Stimulated activated CD4-positive, alpha-beta T cell treated with anti-CD3 and anti-CD28 coated beads, Interleukin-15, amount 100 ng/mL, for 24 hours (primary cell): ENCODE results near the gene CDC123.
A peak's percentile ranks its signal among the peaks of the same experiment; 100 is the strongest.
"Not testable (repeated sequence)": the region's sequence is repeated elsewhere in the genome, so short reads cannot be mapped to it uniquely, and the experiment has no call there.

ENCODE experiments used
- DNase-seq: peaks from one replicate; pipeline ENCODE4 v3.0.0-alpha.2; 2020

CDC123 gene

DNA sequence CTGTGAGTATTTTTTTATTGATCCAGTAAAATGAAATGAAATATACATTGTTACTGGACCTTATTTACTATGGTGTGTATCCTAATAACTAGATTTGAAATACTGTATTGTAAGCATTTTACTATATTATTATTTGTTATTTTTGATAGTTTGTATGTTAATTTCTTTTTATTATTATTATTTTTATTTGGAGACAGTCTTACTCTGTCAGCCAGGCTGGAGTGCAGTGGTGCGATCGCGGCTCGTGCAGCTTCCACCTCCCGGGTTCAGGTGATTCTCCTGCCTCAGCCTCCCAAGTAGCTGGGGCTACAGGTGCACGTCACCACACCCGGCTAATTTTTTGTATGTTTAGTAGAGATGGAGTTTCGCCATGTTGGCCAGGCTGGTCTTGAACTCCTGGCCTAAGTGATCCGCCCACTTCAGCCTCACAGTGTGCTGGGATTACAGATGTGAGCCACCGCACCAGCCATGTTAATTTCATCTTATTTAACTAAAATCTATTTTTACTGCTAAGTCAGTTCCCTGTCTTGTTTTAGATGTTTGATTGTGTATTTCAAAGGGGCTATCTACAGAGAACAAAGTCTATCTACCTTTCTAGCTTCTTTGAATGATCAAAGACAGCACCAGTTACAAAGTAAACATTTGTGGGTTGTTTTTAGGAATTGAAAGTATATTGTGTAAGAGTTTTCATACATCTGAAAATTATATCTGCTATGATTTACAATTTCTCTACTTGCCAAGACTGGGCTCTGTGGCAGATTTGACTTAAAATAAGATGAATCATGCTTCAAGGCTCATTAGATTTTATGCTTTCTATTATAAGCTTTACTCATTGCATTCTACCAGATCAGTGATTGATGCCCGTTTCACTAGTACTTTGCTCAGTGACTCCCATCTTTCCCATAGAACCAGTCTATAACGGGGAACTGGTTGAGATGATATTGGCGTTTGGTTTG lies 41.6 kb downstream of the CDC123 start:
- no peak for DNase-seq

DNA sequence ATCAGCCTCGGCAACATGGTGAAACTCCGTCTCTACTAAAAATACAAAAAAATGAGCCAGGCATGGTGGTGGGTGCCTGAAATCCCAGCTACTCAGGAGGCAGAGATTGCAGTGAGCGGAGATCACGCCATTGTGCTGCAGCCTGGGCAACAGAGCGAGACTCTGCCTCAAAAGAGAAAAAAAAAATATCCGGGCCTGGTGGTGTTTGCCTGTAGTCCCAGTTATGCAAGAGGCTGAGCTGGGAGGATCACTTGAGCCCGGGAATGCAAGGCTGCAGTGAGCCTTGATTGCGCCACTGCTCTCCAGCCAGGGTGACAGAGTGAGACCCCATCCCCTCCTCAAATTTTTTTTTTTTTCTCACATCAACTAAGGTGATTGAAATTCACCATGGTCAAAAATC lies 42.8 kb downstream of the CDC123 start:
- no peak for DNase-seq

DNA sequence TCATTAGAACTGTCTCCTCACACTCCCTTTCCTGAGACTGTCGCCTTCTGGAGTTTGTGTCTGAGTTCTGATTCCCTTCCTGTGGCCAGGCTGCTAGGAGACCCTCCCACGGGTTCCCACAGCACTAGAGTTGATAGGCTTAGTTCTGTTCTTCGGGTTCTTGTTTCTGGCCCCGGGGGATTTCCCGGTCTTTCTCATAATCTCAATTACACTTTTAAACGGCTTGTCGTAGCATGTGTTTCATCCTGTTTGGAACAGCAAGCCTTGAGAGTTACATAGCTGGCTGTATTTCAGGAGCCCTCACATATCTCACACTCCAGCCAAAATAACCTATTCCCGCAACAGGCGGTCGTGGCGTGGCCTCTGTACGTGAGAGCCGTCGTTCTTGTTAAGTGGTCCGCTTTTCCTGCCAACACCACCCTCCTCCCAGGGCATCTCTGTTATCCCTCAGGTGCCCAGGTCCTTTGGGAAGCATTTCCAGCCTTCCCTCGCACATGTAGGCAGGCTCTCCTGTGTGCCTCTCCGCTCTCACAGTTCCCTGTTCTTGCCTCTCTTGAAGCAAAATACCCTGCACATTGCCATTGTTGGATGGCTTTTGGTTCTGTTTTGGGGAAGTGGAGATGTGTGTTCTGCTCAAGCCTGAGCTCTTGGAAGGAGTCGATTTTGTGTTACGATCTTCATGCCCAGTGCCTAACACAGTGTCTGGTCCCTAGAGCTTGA lies 46.0 kb downstream of the CDC123 start:
- peak; percentile 75 for DNase-seq

DNA sequence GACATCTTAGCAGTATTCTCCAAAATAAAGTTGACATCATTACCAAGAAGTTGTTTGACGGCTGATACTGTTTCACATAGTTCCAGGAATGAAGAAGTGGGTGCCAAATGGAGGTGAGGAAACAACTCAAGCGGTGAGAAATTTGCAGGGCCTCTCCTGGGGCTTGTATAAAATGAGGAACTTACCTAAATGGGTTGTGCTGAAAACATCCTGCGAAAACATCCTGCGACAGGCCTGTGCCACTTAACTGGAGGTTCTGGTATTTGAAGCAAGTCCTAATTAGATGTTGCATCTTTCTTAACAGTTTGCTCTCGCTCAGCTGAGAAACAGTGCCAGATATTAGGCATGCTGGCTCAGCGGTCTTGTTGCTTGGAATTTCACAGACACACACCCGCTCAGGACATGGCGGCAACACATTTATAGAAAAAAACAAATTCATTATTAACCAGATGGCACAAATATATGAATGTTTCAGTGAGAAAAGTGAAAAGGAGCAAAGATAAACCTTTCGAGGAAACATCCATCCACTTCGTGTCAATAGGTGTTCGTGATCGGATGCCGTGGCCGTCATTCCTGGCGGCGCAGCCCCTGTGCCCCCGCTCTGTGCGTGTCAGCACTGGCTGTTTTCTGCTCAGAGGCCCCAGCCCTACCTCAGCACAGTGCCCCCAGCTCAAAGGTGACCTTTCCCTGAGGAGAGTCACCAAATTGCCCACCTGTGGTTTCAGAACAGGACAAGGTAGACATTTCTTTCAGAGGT lies 48.1 kb downstream of the CDC123 start:
- DNase-seq = no peak

DNA sequence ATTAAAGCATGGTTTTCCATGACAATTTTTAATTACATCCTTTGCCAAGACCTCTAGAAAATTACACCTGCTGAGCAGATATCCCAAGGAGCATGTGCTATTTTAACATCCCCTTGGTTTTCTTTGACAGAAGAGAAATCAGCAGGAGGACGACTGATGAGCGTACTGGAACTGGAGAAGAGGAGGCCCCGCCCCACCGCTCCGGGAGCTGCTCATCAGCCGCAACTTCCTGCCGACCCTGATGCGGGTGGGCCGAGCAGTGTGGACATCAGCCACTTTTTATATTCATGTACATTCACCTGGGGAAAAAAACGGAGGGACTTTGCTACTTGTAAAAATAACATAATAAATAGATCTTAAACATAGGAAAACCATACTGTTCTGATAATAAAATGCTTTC lies 54.2 kb downstream of the CDC123 start:
- DNase-seq = no peak

DNA sequence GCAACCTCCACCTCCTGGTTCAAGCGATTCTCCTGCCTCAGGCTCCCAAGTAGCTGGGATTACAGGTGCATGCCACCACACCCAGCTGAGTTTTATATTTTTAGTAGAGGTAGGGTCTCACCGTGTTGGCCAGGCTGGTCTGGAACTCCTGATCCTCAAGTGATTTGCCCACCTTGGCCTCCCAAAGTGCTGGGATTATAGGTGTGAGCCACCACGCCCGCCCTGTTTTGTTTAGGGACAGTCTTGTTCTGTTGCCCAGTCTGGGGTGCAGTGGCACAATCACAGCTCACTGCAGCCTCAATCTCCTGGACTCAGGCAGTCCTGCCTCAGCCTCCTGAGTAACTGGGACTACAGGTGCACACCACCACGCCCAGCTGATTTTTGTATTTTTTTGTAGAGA lies 54.7 kb downstream of the CDC123 start:
- not testable (repeated sequence) for DNase-seq

DNA sequence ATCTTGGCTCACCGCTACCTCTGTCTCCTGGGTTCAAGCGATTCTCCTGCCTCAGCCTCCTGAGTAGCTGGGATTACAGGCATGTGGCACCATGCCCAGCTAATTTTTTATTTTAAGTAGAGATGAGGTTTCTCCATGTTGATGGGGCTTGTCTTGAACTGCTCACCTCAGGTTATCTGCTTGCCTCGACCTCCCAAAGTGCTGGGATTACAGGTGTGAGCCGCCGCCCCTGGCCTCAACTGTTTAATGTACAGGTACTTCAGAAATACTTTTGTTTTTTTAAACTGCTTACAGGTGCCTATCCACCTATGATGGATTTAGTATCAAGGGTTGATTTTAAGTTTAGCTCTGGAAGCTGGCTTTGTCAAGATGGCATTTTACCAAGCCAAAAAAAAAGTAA lies 55.6 kb downstream of the CDC123 start:
- DNase-seq = no peak

DNA sequence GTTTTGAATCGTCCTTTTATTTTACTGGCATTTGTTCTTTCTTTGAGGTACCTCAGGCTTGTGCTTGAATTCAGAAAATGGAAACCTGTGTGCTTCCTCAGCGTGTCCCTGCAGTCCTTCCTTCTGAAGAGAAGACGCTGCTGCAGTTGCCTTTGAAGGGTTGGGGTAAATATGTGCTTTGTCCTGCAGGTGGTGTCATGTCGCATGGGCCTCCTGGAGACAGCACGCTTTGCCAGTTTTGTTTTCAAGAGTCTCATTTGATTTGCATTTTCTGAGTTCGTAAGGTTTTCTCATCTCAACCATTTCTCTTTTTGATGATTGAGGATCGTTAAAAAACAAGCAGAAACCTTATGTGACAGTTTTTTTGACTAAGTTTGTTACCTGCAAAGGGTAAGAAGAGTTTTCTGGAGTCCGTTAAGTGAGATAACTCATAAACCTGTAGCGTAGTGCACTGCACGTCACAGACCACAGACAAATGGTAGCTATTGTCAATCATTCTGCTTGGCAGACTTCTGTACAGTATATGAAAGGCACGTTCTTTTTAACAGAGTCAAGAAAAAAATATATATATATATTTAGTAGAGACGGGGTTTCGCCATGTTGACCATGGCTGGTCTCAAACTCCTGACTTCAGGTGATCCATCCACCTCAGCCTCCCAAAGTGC lies 57.0 kb downstream of the CDC123 start:
- peak; percentile 19 for DNase-seq

DNA sequence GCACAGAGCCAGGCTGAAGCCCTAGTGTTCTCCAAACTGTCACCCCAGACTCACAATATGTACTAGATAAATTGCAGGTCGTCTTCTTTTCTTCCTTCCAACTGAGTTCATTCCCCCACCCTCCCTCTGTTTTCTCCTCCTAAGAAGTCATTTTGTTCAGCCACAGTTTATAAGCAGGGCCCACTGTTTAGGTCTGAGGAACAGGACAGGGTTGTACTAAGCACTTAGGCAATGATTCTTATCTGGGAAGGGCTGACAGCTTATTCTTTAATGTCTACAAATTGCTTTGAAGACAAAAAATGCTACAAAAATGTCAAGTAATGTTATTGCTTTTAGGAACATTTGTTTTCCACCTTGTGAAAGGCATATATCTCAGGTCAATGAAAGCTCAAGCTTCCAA lies 59.1 kb downstream of the CDC123 start:
- DNase-seq = no peak

DNA sequence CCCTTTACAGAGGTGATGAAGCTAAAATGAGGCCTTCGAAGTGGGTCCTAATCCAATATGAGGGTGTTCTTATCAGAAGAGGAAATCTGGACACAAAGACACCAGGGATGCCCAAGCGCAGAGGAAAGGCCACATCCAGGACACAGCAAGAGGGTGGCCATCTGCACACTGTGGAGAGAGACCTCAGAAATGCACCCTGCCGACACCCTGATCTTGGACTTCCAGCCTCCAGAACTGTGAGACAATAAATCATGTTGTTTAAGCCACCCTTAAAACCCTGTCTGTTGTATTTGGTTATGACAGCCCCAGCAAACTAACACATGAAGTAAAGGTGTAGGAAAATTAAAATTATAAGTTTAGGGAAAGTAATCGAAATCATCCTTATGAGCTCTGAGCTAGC lies 64.0 kb downstream of the CDC123 start:
- DNase-seq = no peak

DNA sequence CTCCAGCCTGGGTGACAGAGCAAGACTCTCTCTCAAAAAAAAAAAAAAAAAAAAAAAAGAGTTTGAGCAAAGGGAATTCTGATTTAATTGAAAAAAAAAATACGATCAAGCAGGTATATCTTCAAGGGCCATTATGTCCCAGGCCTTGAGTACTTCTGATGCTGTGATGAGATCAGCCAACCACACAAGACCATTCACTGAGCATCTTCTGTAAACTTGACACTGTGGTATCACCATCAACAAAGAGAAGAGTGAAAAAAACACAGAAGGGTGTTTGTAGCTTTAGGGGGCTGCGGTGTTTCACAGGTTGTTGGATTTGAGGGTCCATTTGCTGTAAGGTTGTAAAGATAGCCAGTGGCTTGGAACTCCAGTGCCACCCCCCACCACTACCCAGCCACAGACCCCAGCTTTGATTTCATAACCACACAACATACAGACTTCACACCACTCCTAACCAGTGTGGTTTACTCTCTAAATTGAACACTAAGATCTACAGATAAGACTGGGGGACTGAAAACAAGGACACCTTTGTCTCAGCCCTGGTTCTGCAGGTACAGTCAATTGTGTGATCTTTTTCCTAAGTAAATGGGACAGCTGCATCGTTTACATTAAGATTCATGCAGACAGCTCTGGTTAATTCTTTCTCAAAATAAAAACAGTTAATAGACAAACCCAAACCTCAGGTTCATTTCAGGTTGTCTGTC lies 66.4 kb downstream of the CDC123 start:
- no peak for DNase-seq

DNA sequence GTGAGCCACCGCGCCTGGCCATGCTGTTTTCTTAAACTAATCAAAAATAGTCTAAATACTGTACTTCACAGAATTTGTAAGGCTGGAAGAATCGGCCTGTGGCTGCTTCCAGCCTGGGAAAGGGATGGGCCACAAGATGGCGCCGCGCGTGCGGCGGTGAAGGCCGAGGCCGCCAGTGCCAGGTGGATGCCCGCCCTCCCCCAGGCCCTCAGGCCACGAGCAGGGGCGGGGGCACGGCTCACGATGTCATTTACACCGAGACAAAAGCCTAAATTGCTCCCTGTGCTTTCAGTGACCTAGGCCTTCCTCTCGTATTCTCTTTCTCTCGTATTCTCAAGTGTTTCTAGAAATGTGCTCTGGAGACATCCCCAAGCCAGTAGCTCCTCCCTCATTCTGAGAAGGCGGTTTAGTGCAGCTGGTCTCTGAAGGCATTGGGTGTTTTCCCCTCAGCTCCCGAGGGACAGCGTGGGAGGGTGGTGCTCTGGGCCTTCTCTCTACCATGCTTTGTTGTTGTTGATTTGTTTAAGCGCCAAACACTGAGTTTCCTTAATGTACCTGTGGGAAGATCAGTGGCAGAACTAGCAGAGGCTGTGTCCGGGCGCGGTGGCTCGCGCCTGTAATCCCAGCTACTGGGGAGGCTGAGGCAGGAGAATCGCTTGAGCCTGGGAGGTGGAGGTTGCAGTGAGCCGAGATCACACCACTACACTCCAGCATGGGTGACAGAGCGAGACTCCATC lies 68.4 kb downstream of the CDC123 start:
- peak; percentile 82 for DNase-seq

DNA sequence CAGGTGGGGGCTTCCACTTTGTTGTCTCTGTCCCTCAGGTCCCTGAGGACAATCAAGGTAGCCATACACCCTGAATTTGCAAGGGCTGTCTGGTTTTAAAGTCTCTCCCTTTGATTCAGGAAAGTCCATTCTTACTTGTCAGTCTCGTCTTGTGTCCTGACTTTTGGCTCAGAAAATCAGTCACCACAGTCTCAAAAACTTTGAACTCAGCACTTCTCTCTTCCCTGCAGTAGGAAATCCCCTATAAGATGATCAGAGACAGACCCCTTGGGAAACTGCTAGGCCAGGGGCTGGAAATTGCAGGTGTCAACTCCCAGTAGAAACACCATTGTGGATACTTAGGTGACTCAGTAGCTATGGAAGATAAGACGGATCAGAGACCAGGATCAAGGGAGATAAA lies 73.1 kb downstream of the CDC123 start:
- DNase-seq = no peak

DNA sequence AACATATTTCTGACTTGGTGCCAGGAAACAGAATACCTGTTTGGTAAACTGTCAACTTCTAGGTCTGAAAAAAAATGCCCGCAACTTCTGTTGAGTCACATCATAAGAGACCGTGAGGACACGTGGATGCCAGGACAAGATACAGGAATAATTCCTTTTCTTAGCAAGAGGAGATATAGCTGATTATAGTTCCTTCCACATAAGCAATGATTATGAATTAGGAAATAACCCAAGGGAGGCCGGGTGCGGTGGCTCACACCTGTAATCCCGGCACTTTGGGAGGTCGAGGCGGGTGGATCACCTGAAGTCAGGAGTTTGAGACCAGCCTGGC lies 75.2 kb downstream of the CDC123 start:
- no peak for DNase-seq

DNA sequence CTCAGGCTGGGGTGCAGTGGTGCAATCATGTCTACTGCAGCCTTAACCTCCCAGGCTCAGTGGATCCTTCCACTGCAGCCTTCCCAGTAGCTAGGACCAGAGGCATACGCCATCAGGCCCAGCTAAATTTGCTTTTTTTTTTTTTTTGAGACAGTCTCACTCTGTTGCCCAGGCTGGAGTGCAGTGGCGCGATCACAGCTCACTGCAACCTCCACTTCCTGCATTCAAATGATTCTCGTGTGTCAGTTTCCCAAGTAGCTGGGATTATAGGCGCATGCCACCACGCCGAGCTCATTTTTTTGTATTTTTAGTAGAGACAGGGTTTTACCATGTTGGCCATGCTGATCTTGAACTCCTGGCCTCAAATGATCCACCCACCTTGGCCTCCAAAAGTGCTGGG lies 81.9 kb downstream of the CDC123 start:
- DNase-seq = not testable (repeated sequence)

DNA sequence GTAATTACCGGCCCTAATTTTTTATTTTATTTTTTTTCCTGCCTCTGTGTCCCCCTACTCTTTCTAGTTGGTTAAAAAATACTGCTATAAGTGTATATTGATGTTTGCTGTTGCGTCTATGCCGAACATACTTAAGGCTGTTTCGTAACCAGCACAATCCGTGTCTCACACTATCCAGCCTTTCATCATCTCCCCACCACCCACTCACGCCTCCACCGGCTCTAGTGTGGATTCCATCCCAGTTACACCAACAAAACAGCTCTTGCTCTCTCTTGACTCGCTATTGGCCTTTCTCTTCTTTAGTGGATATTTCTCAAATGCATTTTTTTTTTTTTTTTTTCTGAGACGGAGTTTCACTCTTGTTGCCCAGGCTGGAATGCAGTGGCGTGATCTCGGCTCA lies 83.3 kb downstream of the CDC123 start:
- DNase-seq = no peak

DNA sequence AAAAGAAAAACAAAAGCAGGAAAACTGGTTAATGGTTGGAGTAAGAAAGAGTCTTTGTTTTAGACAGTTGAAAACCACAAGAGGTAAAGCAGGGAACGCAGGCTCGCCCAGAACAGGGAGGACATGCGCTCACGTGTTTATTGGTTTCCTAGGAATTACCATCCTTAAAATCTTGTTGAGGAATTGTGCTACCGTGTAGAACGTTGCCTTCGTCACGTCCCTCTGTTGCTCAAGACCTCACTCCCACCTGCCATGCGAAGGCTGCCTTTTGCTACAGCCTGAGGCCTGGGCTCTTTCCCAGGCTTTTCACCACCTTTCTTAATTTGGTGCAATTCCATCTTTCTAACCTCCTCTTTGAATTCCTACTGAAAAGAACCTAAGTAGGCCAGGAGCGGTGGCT lies 91.8 kb downstream of the CDC123 start:
- DNase-seq = no peak

DNA sequence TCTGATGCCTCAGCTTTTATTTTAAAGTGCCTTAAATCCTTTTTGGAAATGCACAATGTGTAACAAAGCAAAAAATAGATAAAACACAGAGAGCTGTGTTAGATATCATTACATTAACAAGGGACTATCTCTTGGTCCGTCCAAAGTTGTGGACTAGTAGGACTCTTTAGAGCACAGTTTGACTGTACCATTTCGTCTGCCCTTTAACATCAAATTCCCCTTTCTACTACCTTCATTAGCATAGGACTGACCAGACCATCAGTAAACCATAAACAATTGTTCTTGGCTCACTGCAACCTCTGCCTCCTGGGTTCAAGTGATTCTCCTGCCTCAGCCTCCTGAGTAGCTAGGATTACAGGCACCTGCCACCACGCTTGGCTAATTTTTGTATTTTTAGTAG lies 101.8 kb downstream of the CDC123 start:
- DNase-seq = not testable (repeated sequence)

DNA sequence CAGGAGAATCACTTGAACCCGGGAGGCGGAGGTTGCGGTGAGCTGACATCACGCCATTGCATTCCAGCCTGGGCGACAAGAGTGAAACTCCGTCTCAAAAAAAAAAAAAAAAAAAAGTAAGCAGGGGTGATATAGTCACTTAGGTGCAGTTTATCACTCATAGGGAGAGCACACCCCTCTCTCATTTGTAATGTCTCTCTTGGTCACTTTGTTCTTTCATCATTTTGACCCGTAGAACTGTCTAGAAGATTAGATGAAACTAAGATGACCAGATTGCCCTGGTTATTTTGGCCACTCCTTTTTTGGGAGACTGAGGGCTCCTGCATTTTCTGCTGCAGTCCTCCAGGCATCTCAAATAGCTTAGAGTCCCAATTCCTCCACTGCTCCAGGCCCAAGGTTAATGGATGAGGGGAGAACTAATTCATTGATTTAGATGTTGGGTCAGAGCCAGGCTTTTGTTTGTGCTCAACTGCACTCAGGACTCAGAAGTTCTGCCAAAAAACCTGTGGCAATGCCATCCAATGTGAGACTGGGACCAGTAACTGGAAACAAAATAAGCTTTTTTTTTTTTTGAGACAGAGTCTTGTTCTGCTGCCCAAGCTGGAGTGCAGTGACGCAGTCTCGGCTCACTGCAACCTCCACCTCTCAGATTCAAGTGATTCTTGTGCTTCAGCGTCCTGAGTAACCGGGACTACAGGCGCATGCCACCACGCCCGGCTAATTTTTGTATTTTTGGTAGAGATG lies 103.4 kb downstream of the CDC123 start:
- DNase-seq = no peak
